Measurements from ENCODE around the gene PDZRN4.
"Not testable (repeated sequence)": the region's sequence is repeated elsewhere in the genome, so short reads cannot be mapped to it uniquely, and the experiment has no call there.

Gene PDZRN4

GRCh38 chr12:41217727-41218126 lies 29.6 kb downstream of the PDZRN4 start:
- DNase-seq (ENCODE audit: low spot score): no peak

GRCh38 chr12:41220931-41221330 lies 32.8 kb downstream of the PDZRN4 start:
- no peak for DNase-seq (ENCODE audit: low spot score)

- no peak for DNase-seq (ENCODE audit: low spot score)
These were observed 33.4 kb downstream of the PDZRN4 start for GRCh38 chr12:41221491-41221890.

GRCh38 chr12:41223600-41223999 lies 35.5 kb downstream of the PDZRN4 start:
- DNase-seq (ENCODE audit: low spot score): no peak

- DNase-seq (ENCODE audit: low spot score): no peak
These were observed 35.9 kb downstream of the PDZRN4 start for GRCh38 chr12:41224066-41224465.

GRCh38 chr12:41225179-41225578 lies 37.1 kb downstream of the PDZRN4 start:
- DNase-seq (ENCODE audit: low spot score): no peak

- DNase-seq (ENCODE audit: low spot score): no peak
These were observed 40.1 kb downstream of the PDZRN4 start for GRCh38 chr12:41228066-41228820.

GRCh38 chr12:41230756-41231155 lies 42.6 kb downstream of the PDZRN4 start:
- no peak for DNase-seq (ENCODE audit: low spot score)

GRCh38 chr12:41234692-41235091 lies 46.6 kb downstream of the PDZRN4 start:
- DNase-seq (ENCODE audit: low spot score): no peak

- no peak for DNase-seq (ENCODE audit: low spot score)
These were observed 54.5 kb downstream of the PDZRN4 start for GRCh38 chr12:41242603-41243002.

- no peak for DNase-seq (ENCODE audit: low spot score)
These were observed 60.3 kb downstream of the PDZRN4 start for GRCh38 chr12:41248391-41248790.

- no peak for DNase-seq (ENCODE audit: low spot score)
These were observed 62.6 kb downstream of the PDZRN4 start for GRCh38 chr12:41250748-41251147.

- DNase-seq (ENCODE audit: low spot score): no peak
These were observed 66.1 kb downstream of the PDZRN4 start for GRCh38 chr12:41254004-41254914.

- not testable (repeated sequence) for DNase-seq (ENCODE audit: low spot score)
These were observed 75.1 kb downstream of the PDZRN4 start for GRCh38 chr12:41263196-41263595.

- DNase-seq (ENCODE audit: low spot score): no peak
These were observed 76.2 kb downstream of the PDZRN4 start for GRCh38 chr12:41264281-41264680.

- DNase-seq (ENCODE audit: low spot score): no peak
These were observed 80.9 kb downstream of the PDZRN4 start for GRCh38 chr12:41269056-41269455.

GRCh38 chr12:41271489-41271888 lies 83.4 kb downstream of the PDZRN4 start:
- no peak for DNase-seq (ENCODE audit: low spot score)

GRCh38 chr12:41274643-41275042 lies 86.5 kb downstream of the PDZRN4 start:
- no peak for DNase-seq (ENCODE audit: low spot score)

- DNase-seq (ENCODE audit: low spot score): no peak
These were observed 89.2 kb downstream of the PDZRN4 start for GRCh38 chr12:41277100-41277945.

GRCh38 chr12:41277946-41278267 lies 89.8 kb downstream of the PDZRN4 start:
- no peak for DNase-seq (ENCODE audit: low spot score)

GRCh38 chr12:41280341-41281095 lies 92.4 kb downstream of the PDZRN4 start:
- not testable (repeated sequence) for DNase-seq (ENCODE audit: low spot score)

GRCh38 chr12:41285470-41285869 lies 97.3 kb downstream of the PDZRN4 start:
- not testable (repeated sequence) for DNase-seq (ENCODE audit: low spot score)

Data from ecto neural progenitor cell (in vitro differentiated cells).